Bone marrow (tissue), 2 donors: ENCODE measurements around the gene PRDX1.
"Not testable (repeated sequence)": the region's sequence is repeated elsewhere in the genome, so short reads cannot be mapped to it uniquely, and the experiment has no call there.

Experiments used
- DNase-seq, 2 donors: peaks; one replicate each; lab custom pipeline; 2025; lab: John Stamatoyannopoulos, UW

Gene PRDX1

DNA sequence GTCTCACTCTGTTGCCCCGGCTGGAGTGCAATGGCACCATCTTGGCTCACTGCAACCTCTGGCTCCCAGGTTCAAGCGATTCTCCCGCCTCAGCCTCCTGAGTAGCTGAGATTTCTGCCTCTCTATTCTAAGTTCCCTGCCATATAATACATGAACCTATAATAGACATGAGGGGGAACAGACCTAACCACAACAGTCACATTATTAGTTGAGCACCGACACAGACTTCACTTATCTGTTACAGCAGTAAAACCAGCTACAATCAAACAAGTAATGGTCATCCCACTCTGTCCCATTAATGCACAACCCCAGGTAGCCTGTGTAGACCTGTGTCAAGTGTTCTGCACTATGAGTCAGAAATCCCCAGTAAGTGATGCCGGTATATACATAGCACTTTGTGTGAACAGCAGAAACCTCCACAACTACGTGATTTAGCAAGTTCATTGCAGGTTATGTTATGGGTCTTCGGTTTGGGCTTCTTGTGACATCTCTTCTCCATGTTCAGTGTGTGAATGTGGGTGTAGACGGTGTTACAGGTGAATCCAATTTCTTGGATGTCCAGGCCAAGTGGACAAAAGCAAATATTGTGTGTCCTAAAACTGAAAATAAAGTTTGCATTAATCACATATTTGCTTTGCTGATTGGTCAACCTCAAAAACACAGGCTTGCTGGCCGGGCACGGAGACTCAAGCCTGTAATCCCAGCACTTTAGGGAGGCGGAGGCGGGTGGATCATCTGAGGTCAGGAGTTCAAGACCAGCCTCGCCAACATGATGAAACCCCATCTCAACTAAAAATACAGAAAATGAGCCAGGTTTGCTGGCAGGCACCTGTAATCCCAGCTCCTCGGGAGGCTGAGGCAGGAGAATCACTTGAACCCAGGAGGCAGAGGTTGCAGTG is 18.0 kb downstream of the PRDX1 start:
- no peak for DNase-seq

DNA sequence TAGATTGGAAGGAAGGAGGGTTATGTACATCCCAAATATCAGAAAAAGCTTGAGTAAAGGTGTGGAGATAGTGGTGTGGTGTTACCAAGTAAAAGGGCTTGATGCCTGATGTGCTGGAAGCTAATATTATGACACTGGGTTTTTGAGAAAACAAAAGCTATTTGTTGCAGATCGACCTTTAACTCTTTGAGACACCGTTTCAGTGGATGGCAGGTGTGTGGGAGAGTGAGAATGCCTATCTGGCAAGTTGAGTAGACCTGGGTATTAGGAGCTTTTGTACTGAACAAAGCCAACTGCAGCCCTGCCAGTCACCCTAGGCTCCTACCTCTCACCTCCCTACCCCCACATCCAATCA is 20.2 kb downstream of the PRDX1 start:
- no peak for DNase-seq

DNA sequence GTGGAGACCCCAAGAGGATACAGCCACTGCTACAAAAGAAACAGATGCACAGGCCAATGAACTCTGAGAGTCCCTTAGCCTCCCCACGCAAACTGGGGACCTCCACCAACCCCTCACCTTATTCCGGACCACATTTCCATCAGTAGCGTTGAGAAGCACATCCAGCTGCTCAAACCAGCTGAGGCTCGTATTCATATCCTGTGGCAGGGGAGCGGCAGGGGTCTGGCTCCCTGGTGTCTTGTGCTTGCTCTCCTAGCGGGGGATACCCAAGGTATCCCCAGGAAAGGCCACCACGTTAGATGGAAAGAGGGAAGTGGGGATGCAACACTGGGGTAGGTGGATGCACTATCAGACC is 22.3 kb downstream of the PRDX1 start:
- no peak for DNase-seq

DNA sequence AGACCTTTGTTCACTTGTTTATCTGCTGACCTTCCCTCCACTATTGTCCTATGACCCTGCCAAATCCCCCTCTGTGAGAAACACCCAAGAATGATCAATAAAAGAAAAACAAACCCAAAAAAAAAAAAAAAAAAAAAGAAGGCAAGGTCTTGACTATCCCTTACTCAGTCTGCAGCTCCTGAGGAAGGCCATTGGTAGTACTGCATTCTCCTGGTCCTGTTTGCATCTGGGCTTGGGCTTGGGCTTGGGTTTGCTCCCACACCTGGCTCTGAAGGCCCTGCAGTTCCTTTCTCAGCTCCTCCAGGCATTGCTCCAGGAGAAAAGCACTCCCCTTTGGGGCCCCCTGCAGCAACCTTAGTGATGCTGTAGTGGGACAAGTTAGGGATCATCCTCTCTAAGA is 23.4 kb downstream of the PRDX1 start:
- no peak for DNase-seq

DNA sequence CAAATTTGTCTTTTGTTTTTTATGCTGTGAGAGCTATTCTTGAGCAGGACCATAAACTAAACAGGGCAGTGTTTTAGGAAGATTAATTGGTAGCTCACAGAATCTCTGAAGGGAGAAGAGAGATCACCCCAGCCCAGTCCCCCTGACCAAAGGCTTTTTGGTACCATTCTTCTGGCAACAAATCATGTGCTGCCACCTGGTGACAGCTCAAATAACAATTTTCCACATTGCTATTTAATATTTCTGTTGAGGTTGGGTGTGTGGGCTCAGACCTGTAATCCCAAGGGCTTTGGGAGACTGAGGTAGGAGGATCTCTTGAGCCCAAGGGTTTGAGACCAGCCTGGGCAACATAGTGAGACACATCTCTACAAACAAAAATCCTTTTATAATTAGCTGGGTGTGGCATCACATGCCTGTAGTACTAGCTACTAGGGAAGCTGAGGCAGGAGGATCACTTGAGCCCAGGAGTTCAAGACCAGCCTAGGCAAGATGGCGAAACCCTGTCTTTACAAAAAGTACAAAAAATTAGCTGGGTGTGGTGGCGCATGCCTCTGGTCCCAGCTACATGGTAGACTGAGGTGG is 28.5 kb downstream of the PRDX1 start:
- DNase-seq: peak in 1 of 2 donors; percentile 38

DNA sequence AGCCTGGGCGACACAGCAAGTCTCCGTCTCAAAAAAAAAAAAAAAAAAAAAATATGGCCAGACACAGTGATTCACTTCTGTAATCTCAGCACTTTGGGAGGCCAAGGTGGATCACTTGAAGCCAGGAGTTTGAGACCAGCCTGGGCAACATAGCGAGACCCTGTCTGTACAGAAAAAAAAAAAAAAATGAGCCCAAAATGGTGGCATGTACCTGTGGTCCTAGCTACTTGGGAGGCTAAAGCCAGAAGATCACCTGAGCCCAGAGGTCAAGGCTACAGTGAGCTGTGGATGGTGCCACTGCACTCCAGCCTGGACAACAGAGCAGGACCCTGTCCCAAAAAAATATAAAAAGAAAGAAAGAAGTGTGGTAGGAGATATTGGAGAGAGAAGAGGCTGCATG is 29.0 kb downstream of the PRDX1 start:
- DNase-seq: no peak

DNA sequence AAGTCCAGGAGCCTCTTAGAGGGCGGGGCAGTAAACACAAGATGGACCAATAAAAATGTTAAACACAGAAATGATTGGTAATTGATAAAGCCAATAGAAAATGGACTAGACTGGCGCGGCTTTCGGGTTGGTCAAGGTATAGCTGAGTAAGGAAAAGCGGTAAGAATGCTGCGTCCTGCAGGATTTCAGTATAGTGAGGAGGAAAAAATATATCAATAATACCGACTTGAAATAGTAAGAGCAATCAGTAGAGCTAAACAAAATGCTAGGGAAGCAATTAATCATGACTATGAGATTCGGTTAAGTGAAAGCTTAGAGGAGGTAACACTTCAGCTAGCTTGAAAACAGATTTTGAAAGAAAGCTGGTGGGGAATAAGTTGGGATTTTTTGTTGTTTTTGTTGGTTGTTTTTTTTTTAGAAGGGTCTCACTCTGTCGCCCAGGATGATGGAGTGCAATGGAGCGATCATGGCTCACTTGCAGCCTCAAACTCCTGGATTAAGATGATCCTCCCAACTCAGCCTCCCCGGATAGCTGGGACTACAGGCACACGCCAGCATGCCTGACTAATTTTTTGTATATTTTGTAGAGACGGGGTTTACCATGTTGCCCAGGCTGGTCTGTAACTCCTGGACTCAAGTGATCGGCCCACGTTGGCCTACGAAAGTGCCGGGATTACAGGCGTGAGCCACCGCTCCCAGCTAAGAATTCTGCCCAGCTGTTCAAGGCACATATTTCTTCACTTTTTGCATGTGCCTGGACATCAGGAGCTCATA is 30.0 kb downstream of the PRDX1 start:
- no peak for DNase-seq

DNA sequence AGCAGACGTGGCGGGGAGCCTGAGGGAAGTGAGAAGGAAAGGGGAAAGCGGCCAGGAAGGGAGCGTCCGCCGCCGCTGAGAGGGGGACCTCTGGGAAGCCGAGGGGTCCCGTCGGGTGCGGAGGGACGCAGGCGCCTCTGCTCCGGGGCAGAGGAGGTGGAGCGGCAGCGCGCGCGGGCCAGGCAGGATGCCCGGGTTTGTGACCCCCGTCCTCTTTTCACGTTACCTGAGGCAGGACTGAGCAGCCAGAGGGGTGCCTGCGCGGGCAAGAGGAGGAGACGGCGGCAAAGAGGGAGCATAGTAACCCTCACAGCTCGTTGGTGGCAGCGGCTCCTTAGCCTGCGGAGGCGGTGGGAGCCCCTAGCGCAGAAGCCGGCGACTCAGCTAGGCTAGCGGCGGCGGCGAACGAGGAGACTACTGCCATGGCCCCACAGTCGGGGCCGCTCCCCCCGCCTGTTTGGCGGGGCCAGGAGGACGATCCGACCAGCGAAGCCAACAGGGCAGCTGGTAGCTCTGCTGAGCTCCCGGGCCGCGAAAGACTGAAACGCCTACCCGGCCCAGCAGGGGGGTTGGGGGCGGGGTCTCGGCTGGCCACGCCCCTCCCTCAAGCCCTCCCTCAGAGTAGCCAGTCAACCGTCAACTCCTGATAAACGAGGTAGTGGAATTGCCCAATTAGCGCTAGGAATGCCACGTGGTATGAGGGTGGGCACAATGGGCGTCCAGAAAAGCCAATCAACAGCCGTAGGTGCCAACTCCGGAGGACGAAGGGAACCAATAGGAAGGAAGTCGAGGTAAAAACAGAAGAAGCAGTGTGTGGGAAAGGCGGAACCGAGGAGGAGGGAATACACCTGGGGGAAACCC is 30.8 kb downstream of the PRDX1 start, which contains the start of gene TESK2:
Gene TESK2 (minus strand): TSS at position 538 of the 861 bp plus-strand sequence. CDS start 33,378 bp downstream, outside the sequence.
- DNase-seq: peak; percentile 79 to 98

DNA sequence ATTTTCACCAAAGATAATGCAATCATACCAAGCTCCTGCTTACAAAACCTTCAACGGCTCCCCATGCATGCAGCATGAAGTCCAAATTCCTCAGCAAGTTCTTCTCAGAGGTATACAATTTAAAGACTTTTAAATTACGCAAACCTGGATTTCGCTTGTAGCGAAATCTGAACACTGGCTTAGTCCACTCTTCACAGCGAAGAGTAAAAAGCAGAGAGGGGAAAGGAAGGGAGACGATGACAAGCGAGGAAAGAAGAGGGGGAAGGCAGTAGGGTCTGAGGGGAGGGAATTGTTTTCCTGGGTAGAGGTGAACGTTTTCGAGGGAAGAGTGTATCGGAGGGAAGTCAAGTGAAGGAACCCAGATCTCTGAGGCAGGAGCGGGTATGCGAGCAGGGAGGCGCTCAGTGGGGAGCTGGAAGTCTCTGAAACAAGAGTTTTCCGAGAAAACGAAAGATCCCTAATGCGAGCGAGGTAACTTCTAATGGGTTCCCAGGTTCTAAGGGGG is 31.5 kb downstream of the PRDX1 start:
- no peak for DNase-seq

DNA sequence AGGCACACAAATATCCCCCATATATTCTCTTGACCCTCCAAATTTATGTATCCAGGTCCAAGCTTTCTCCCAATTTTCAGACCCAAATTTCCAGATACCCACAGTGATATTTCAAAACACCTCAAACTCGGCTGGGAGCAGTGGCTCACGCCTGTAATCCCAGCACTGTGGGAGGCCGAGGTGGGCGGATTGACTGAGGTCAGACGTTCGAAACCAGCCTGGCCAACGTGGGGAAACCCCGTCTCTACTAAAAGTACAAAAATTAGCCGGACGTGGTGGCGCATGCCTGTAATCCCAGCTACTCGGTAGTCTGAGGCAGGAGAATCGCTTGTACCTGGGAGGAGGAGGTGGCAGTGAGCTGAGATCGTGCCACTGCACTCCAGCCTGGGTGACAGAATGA is 32.3 kb downstream of the PRDX1 start:
- not testable (repeated sequence) for DNase-seq

DNA sequence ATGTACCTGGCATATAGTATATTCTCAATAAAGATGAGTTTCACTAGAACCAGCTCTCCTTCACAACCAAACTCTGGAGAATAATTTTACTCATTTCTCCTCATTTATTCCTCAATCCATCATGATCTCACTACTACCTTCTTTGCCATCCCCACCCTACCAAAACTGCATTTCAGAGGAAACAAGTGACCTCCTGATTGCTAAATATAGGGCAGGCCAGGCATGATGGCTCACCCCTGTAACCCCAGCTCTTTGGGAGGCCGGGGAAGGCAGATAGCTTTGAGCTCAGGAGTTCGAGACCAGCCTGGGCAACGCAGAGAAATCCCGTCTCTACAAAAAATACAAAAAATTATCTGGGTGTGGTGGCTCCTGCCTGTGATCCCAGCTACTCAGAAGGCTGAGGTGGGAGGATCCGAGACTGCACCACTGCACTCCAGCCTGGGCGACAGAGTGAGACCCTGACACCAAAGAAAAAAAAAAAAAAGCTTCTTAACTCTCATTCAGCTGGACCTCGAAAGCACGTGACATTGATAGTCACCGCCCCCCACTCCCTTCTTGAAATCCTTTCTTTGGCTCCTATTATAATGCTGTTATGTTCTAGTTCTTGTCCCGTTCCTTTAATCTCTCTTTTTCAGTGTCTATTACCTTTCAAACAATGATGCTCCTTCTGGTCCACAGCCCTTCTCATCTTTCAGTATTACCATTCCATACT is 32.9 kb downstream of the PRDX1 start:
- no peak for DNase-seq

DNA sequence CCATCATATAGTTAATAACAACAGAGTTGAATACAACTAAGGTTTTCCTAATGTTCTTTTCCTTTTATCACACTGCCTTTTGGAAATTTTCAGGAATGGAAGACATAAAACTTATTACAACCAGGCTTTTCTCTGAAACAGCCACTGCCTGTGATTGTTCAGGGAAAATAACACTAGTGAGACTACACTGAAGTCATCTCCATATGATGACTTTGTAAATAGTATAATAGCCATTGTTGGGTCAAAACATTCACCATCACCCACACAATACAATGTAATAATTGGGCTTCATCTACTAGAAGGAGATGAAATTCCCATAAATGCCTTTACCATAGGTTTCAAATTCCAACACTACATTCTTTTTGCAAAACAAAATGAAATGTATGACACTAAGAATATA is 35.7 kb downstream of the PRDX1 start:
- DNase-seq: no peak

DNA sequence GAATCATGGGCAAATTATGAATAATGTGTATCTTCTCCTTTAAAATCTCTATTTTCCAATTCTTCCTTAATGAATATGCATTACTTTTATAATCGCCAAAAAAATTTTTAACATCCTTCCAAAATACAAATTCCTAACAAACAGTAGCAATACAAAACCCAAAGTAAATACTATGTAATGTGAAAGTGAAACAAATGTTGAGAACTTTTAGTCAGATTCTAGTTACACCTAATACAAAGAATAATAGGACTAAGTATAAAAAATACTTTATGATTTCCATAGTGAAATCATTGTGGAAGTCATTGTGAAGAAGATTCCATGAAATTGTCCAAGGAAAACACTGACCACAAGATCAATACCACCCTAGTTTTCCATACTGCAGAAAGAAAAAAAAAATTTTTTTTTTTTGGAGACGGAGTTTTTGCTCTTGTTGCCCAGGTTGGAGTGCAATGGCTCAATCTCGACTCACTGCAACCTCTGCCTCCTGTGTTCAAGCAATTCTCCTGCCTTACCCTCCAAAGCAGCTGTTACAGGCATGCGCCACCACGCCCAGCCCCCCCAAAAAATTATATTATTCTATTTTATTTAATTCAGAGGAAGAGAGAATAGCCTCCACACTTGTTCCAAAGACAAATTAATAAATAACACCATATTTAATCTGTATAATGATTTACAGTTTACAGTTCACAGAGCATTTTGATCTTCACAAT is 42.5 kb downstream of the PRDX1 start:
- no peak for DNase-seq

DNA sequence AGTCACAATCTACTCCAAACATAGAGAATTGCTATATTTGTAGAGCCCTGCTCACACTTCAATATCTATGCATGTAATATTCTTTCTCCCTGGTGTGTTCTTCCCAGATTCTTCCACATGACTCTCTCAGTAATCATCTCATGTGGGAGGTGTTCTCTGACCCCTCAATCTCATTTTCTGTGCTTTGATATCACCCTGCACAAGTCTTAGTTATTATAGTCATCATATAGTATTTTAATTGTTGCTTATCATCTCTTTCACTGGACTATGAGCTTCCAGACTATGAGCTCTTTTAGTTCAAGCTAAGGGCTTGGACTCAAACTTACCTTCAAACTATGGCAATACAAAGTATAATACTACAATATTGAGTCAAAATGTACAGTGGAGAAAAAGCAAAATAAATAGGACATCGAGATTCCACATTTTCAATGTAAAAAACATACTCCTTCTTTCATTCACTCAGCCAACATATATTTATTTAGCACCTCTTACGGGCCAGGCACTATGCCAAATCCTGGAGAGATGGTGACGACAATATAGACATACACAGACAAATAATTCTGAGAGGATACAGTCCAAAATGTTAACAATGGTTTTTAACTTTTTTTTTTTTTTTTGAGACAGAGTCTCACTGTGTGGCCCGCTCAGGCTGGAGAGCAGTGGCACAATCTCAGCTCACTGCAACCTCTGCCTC is 43.4 kb downstream of the PRDX1 start:
- DNase-seq: no peak

DNA sequence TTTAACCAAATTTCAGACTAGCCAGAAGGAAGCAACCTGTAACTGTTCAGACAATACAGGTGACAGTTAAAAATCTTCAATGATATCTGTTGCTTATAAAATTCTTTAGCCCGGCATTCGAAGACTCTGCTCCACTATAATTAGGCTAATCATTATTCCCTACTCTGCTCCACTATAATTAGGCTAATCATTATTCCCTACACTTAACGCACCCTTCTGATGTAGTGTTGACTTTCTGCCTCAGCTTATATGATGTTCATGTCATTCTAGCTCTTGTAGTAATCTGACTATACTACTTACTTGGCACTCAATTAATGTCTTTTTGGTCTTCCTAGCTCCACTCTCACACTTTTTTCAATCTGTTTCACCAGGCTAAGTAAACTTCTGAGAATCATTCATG is 44.0 kb downstream of the PRDX1 start:
- no peak for DNase-seq

DNA sequence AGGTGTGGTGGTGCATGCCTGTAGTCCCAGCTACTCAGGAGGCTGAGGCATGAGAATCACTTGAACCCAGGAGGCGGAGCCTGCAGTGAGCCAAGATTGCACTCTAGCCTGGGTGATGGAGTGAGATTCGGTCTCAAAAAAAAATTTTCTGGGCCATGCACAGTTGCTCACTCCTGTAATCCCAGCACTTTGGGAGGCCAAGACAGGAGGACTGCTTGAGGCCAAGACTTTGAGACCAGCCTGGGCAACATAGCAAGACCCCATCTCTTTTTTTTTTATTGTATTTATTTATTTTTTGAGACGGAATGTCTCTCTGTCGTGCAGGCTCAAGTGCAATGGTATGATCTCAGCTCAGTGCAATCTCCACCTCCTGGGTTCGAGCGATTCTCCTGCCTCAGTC is 47.5 kb downstream of the PRDX1 start:
- not testable (repeated sequence) for DNase-seq

DNA sequence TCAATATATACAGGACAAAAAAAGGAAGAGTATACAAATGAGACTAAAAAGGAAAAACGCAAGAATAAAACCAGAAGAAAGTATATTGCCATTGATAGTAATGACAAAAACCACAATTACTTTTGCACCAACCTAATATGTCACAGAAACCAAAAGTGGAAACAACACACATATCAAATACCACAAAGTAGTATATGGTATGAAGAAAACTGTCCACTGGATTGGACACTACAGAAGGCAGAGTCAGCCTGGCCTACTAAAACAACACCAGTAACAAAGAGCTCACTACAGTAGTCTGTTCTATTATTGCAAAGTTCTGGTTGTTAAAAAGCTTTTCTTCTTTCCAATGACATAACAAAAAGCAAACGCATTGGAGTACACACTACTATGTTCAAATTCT is 48.4 kb downstream of the PRDX1 start:
- no peak for DNase-seq

DNA sequence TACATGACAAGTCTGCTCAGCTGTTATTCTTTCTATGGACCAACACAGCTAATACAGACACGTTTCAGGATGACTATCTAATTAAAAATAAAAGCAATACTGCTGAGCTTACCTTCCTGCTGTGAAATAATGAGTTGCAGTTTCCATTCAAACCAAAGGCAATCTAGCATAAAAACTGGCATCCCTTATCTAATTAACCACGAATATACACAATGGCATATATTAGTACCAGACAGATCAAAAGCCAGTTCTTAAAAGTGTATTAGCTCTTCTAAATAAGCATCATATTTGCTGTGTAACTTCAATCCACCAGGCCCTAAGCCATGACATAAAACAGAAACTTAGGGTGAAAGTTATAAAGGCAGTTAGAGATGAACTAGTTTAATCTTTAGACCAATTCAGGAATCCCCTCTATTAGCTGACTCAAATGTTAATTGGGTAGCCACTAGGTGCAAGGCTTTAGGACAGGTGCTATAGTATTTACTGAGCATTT is 51.3 kb downstream of the PRDX1 start:
- no peak for DNase-seq

DNA sequence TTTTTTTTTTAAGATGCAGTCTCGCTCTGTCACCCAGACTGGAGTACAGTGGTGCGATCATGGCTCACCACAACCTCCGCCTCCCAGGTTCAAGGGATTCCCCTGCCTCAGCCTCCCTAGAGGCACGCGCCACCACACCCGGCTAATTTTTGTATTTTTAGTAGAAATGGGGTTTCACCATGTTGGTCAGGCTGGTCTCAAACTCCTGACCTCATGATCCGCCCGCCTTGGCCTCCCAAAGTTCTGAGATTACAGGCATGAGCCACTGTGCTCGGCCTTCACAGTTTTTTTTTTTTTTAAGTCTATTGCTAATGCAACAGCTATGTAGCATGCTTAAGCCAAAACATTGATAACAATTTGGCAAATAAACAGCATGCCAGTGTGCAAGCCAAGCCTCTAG is 54.3 kb downstream of the PRDX1 start:
- not testable (repeated sequence) for DNase-seq

DNA sequence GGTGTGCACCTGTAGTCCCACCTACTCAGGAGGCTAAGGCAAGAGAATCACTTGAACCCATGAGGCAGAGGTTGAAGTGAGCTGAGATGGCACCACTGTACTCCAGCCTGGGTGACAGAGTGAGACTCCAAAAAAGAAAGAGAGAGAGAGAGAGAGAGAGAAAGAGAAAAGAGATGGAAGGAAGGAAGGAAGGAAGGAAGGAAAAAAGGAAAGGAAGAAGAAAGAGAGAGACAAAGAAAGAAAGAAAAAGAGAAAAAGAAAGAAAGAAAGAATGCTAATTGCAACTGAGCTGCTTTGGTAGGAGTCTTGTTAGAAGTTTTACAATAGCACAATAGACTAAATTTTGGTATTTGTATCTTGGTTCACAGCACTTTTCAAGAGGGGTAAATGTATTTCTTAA is 56.4 kb downstream of the PRDX1 start:
- no peak for DNase-seq
